Choroid plexus epithelial cell (primary cell): ENCODE measurements around the gene TTLL1.

Experiments
- DNase-seq: peaks from one replicate; pipeline ENCODE4 v3.0.0-alpha.2; 2010; ENCODE audit warnings: low read depth
- H3K4me3 ChIP-seq: 2 replicates; pipeline ENCODE4 v1.5.1; 2011; ENCODE audit warnings: low read depth, mild to moderate bottlenecking, control low read depth, low read length, moderate library complexity
- TF ChIP-seq, protein P1 (sequence below): conservative IDR thresholded peaks from 2 replicates; pipeline ENCODE4 v1.5.1; 2011; ENCODE audit warnings: low read depth, mild to moderate bottlenecking, control low read depth, inconsistent platforms, low read length, moderate library complexity

Gene TTLL1

DNA sequence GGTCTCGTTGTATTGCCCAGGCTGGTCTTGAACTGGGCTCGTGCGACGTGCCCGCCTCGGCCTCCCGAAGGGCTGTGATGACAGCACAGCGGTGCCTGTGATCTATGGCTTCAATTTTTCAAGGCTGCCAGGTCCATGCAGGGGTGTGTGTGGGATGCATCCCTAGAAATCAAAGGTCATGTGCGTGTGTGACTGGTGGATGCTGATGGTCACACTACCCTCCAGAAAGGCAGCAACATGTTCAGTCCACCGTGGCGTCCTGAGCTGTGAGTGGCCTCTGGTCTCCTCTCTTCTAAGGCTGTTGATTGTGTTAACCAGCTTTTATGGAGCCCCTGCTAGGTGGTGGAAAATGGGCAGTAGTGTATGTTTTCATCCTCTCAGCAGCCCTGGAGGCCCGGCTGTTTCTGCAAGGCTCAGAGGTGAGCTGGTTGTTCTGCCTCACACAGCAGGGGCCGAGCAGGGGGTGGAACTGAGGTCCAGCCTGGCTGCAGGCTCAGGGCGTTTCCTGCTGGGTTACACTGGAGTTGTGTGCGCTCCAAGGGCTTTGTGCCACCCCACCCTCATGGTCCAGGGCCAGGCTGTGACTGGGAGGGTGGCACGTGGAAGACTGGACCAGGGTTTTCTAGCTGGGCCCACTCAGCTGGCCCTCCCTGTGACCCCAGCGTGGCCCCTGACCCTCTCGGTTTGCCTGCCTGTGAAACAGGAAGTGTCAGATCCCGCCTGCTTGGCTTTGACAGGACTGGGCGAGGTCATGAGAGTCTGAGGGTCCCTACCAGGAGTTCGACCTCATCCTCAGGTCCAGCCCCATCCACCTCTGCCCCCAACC is 29.0 kb upstream of the TTLL1 start:
- no peak overlapping the region for H3K4me3 ChIP-seq
- TF ChIP-seq, protein P1, sequence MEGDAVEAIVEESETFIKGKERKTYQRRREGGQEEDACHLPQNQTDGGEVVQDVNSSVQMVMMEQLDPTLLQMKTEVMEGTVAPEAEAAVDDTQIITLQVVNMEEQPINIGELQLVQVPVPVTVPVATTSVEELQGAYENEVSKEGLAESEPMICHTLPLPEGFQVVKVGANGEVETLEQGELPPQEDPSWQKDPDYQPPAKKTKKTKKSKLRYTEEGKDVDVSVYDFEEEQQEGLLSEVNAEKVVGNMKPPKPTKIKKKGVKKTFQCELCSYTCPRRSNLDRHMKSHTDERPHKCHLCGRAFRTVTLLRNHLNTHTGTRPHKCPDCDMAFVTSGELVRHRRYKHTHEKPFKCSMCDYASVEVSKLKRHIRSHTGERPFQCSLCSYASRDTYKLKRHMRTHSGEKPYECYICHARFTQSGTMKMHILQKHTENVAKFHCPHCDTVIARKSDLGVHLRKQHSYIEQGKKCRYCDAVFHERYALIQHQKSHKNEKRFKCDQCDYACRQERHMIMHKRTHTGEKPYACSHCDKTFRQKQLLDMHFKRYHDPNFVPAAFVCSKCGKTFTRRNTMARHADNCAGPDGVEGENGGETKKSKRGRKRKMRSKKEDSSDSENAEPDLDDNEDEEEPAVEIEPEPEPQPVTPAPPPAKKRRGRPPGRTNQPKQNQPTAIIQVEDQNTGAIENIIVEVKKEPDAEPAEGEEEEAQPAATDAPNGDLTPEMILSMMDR, result no peak
- DNase-seq, result peak; percentile 50

- no peak overlapping the region for H3K4me3 ChIP-seq
- TF ChIP-seq, protein P1, result no peak
- DNase-seq, result no peak
Observed at GRCh38 chr22:43116932-43117331, 27.7 kb upstream of the TTLL1 start.

DNA sequence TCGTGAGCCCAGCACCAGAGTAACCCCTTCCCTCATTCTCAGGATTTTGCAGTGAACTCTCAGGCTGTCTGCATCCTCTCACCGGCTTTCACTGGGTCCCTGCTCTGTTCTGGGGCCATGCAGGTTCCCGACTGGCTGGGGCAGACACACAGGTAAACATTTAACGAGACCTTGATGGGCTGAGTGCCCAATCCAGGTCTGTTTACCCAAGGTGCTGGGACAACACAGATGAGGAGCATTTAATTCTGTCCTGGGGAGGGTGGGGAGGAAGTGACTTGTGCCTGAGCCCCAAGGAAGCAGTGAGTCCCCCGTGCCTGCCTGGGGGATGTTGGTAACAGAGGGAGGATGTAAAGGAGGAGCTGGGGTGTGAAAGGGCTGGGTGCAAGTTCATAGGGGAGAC is 25.8 kb upstream of the TTLL1 start:
- no peak for DNase-seq
- TF ChIP-seq, protein P1, result no peak
- H3K4me3 ChIP-seq, result no peak overlapping the region

- H3K4me3 ChIP-seq, result no peak overlapping the region
- TF ChIP-seq, protein P1, result no peak
- DNase-seq, result no peak
Observed at GRCh38 chr22:43113526-43114251, 24.5 kb upstream of the TTLL1 start.

GRCh38 chr22:43110927-43111623 is 21.9 kb upstream of the TTLL1 start:
- no peak for DNase-seq
- TF ChIP-seq, protein P1, result no peak
- H3K4me3 ChIP-seq, result peak overlapping the region; percentile 42

GRCh38 chr22:43110444-43110926 is 21.3 kb upstream of the TTLL1 start, which contains the start of gene BIK:
Gene BIK, plus strand, starts transcription at chr22:43110750. Its CDS starts 13,273 bp downstream, at chr22:43124023.
- no peak for DNase-seq

More at GRCh38 chr22:43110444-43110926, 21.3 kb upstream of the TTLL1 start, which contains the start of gene BIK:
- TF ChIP-seq, protein P1, result no peak
- peak within 1 kb of the TSS; percentile 42 for H3K4me3 ChIP-seq
